IMR-90 (cell line): Measurements from ENCODE around the gene AQP6. TPM values are rescaled to one million over a fixed set of nuclear protein-coding genes. Genes with fewer than 3 reads are reported as not detected.

Experiments
- ATAC-seq: fragments of 200-7000 bp; cut with Tn5 transposase; 2 replicates; pipeline ENCODE4 v1.9.1; 2020; ENCODE audit warnings: low read depth, mild to moderate bottlenecking, moderate library complexity
- BruUV-seq: library from RNA; stranded (reverse); fragments of 400-500 nt; replicated peaks from 2 replicates; lab custom pipeline; 2021; lab: Mats Ljungman, UMichigan
- CTCF ChIA-PET: fragments of 300-600 bp; formaldehyde crosslinking; extraction: SDS; loops from one replicate; lab custom pipeline; 2021; ENCODE audit warnings: antibody characterized with exemption; lab: Yijun Ruan, JAX
- POLR2A ChIA-PET: fragments of 300-600 bp; sonication (Branson Sonifier 250); formaldehyde crosslinking; loops from one replicate; lab custom pipeline; 2022; ENCODE audit warnings: antibody characterized with exemption; ENCODE audit not compliant: unreplicated experiment; lab: Charles Lee
- DNase-seq: peaks from one replicate; pipeline ENCODE4 v3.0.0; 2013
- H2AFZ ChIP-seq: replicated peaks from 2 replicates; pipeline ENCODE3; 2013; ENCODE audit warnings: low read length, mild to moderate bottlenecking; ENCODE audit not compliant: poor library complexity
- H2AK5ac ChIP-seq: 2 replicates; pipeline ENCODE4 v1.6.1; 2013; ENCODE audit warnings: low read depth, low read length, inconsistent platforms
- H2AK9ac ChIP-seq: replicated peaks from 2 replicates; pipeline ENCODE3; 2013; ENCODE audit warnings: mild to moderate bottlenecking, low read depth, low read length, moderate library complexity; ENCODE audit not compliant: poor library complexity
- H2BK120ac ChIP-seq: 2 replicates; pipeline ENCODE4 v1.6.1; 2013; ENCODE audit warnings: low read depth, low read length, inconsistent platforms
- H2BK15ac ChIP-seq: 3 replicates; pipeline ENCODE4 v1.6.1; 2013; ENCODE audit warnings: low read depth, low read length, inconsistent platforms
- H2BK20ac ChIP-seq: 2 replicates; pipeline ENCODE4 v1.6.1; 2013; ENCODE audit warnings: low read depth, mild to moderate bottlenecking, inconsistent platforms, low read length, moderate library complexity
- H2BK5ac ChIP-seq: 2 replicates; pipeline ENCODE4 v1.6.1; 2013; ENCODE audit warnings: mild to moderate bottlenecking, low read depth, low read length, inconsistent platforms; ENCODE audit not compliant: poor library complexity, severe bottlenecking
- H3K14ac ChIP-seq: replicated peaks from 2 replicates; pipeline ENCODE4 v1.6.1; 2013; ENCODE audit warnings: low read depth, low read length, inconsistent platforms
- H3K18ac ChIP-seq: 2 replicates; pipeline ENCODE4 v1.6.1; 2013; ENCODE audit warnings: low read depth, low read length, control low read depth
- H3K23ac ChIP-seq: 2 replicates; pipeline ENCODE4 v1.6.1; 2013; ENCODE audit warnings: low read depth, low read length, inconsistent platforms
- H3K27ac ChIP-seq: 2 replicates; pipeline ENCODE4 v1.5.1; 2013; ENCODE audit warnings: mild to moderate bottlenecking, control low read depth, low read length; ENCODE audit not compliant: insufficient read depth
- H3K27me3 ChIP-seq: 2 replicates; pipeline ENCODE4 v1.6.1; 2013; ENCODE audit warnings: low read length; ENCODE audit not compliant: control insufficient read depth, insufficient read depth
- H3K36me3 ChIP-seq: 2 replicates; pipeline ENCODE4 v1.6.1; 2013; ENCODE audit warnings: low read length, mixed read lengths; ENCODE audit not compliant: control insufficient read depth, insufficient read depth
- H3K4ac ChIP-seq: 2 replicates; pipeline ENCODE4 v1.6.1; 2013; ENCODE audit warnings: low read depth, low read length, inconsistent platforms
- H3K4me1 ChIP-seq: 2 replicates; pipeline ENCODE4 v1.6.1; 2013; ENCODE audit warnings: low read length, mixed read lengths; ENCODE audit not compliant: control insufficient read depth, insufficient read depth
- H3K4me2 ChIP-seq: 2 replicates; pipeline ENCODE4 v1.6.1; 2013; ENCODE audit warnings: low read depth, mild to moderate bottlenecking, control low read depth, low read length, moderate library complexity
- H3K4me3 ChIP-seq: 2 replicates; pipeline ENCODE4 v1.5.1; 2013; ENCODE audit warnings: low read depth, mild to moderate bottlenecking, control low read depth, low read length, moderate library complexity; ENCODE audit not compliant: insufficient read depth
- H3K56ac ChIP-seq: 2 replicates; pipeline ENCODE4 v1.6.1; 2013; ENCODE audit warnings: low read length, inconsistent platforms; ENCODE audit not compliant: insufficient read depth; ENCODE audit errors: extremely low read depth
- H3K79me1 ChIP-seq, 2 experiments: 2 replicates each; pipeline ENCODE4 v1.6.1; 2013; ENCODE audit warnings: low read length in 2 of 2, inconsistent platforms in 1 of 2, low read depth in 1 of 2
- H3K9ac ChIP-seq: 2 replicates; pipeline ENCODE4 v1.6.1; 2013; ENCODE audit warnings: low read depth, low read length, control low read depth
- H3K9me1 ChIP-seq: 2 replicates; pipeline ENCODE4 v1.6.1; 2013; ENCODE audit warnings: low read length, inconsistent platforms; ENCODE audit not compliant: insufficient read depth
- H3K9me3 ChIP-seq: 2 replicates; pipeline ENCODE4 v1.6.1; 2013; ENCODE audit warnings: low read length; ENCODE audit not compliant: control insufficient read depth, insufficient read depth
- H4K20me1 ChIP-seq: 2 replicates; pipeline ENCODE4 v1.6.1; 2013; ENCODE audit warnings: low read length, inconsistent platforms; ENCODE audit not compliant: insufficient read depth
- H4K5ac ChIP-seq: 2 replicates; pipeline ENCODE4 v1.6.1; 2013; ENCODE audit warnings: mild to moderate bottlenecking, low read depth, low read length, control low read depth
- H4K8ac ChIP-seq, 2 experiments: 2 replicates each; pipeline ENCODE4 v1.6.1; 2013; ENCODE audit warnings: low read depth in 2 of 2, low read length in 2 of 2, control low read depth in 1 of 2, inconsistent platforms in 1 of 2
- H4K91ac ChIP-seq: 2 replicates; pipeline ENCODE4 v1.6.1; 2013; ENCODE audit warnings: low read depth, low read length, inconsistent platforms; ENCODE audit not compliant: insufficient read depth
- CHD1 ChIP-seq: IDR thresholded peaks from 2 replicates; pipeline ENCODE4 v1.6.1; 2012; ENCODE audit warnings: low read depth, low read length, improper control_type of control experiment
- CTCF ChIP-seq: conservative IDR thresholded peaks from 2 replicates; pipeline ENCODE4 v1.5.1; 2012; ENCODE audit warnings: mild to moderate bottlenecking, low read depth, low read length, improper control_type of control experiment
- FOS ChIP-seq: fragments of 150-350 bp; IDR thresholded peaks from 2 replicates; pipeline ENCODE4 v1.6.1; 2016; ENCODE audit warnings: low read depth, low read length
- MAFK ChIP-seq: IDR thresholded peaks from 2 replicates; pipeline ENCODE4 v1.6.1; 2012; ENCODE audit warnings: low read depth, low read length, improper control_type of control experiment
- MAZ ChIP-seq: IDR thresholded peaks from 2 replicates; pipeline ENCODE4 v1.6.1; 2012; ENCODE audit warnings: low read depth, mild to moderate bottlenecking, low read length, improper control_type of control experiment, moderate library complexity, borderline replicate concordance
- MXI1 ChIP-seq: IDR thresholded peaks from 2 replicates; pipeline ENCODE4 v1.6.1; 2012; ENCODE audit warnings: low read depth, mild to moderate bottlenecking, low read length, moderate library complexity, borderline replicate concordance
- NFE2L2 ChIP-seq: fragments of 150-350 bp; IDR thresholded peaks from 2 replicates; pipeline ENCODE4 v1.6.1; 2016; ENCODE audit warnings: low read depth, mild to moderate bottlenecking, low read length
- RAD21 ChIP-seq: IDR thresholded peaks from 2 replicates; pipeline ENCODE4 v1.6.1; 2012; ENCODE audit warnings: low read length, improper control_type of control experiment
- RCOR1 ChIP-seq: IDR thresholded peaks from 2 replicates; pipeline ENCODE4 v1.6.1; 2012; ENCODE audit warnings: mild to moderate bottlenecking, low read length, improper control_type of control experiment; ENCODE audit not compliant: insufficient replicate concordance
- SMC3 ChIP-seq: fragments of 150-350 bp; IDR thresholded peaks from 2 replicates; pipeline ENCODE4 v1.6.1; 2016; ENCODE audit warnings: low read depth, mild to moderate bottlenecking, antibody characterized with exemption, low read length, moderate library complexity
- USF2 ChIP-seq: fragments of 150-350 bp; IDR thresholded peaks from 2 replicates; pipeline ENCODE4 v1.6.1; 2017; ENCODE audit warnings: mild to moderate bottlenecking, antibody characterized with exemption, low read length, low read depth
- WGBS, 2 experiments: methylation state at CpG; one replicate each; pipeline versions ENCODE4 v1.1.5 to v1.1.7; 2013; ENCODE audit warnings: missing lambda C conversion rate in 2 of 2; ENCODE audit not compliant: insufficient read length in 1 of 2; ENCODE audit errors: extremely low coverage in 2 of 2; 5-methylcytosine and 5-hydroxymethylcytosine counted together
- dilution Hi-C: fragments of 300-500 bp; cut with HindIII; formaldehyde crosslinking; loops from one replicate; pipeline ENCODE4 v1.14.3; 2018; ENCODE audit warnings: low sequenced_read_pairs; ENCODE audit not compliant: unreplicated experiment
- in situ Hi-C: fragments of 300-500 bp; cut with MboI; formaldehyde crosslinking; loops from 3 replicates; pipeline ENCODE4 v1.14.3; 2019; ENCODE audit warnings: low sequenced_read_pairs, inconsistent platforms, mixed read lengths
- intact Hi-C: fragments of 100-400 bp; cut with micrococcal nuclease; formaldehyde crosslinking; loops from 2 replicates; pipeline ENCODE4 v1.10.0; 2022
- polyA plus RNA-seq, 3 experiments: library from polyadenylated mRNA; depleted of rRNA; stranded (reverse); fragments of >200 nt; gene quantifications; 2 replicates each; pipeline ENCODE4 v1.2.3, GENCODE V29; 2012; ENCODE audit warnings: low replicate concordance in 1 of 3
- total RNA-seq: library from RNA; depleted of rRNA; stranded (reverse); fragments of >200 nt; gene quantifications from 2 replicates; pipeline ENCODE4 v1.2.3, GENCODE V29; 2012

The AQP6 gene
- total and polyA plus RNA-seq, 2 of the 4 experiments (the other 2 are of a cell fraction): not detected

- Histone ChIP-seq H4K8ac (no peak overlapping the region), H3K27ac (no peak overlapping the region), H3K18ac (no peak overlapping the region), H3K14ac (no peak overlapping the region), H2BK120ac (no peak overlapping the region), H4K20me1 (no peaks in the 10 kb centered on the region), H2AK9ac (no peak overlapping the region), H3K79me1 (no peaks in the 10 kb centered on the region), H3K23ac (no peak overlapping the region), H3K56ac (no peak overlapping the region), H2BK20ac (no peak overlapping the region), H2BK15ac (no peak overlapping the region), H3K4me3 (no peak overlapping the region), H3K4me2 (no peak overlapping the region), H2BK5ac (no peak overlapping the region), H3K4ac (no peak overlapping the region), H2AK5ac (no peak overlapping the region), H2AFZ (no peak overlapping the region), H4K5ac (no peak overlapping the region), H3K9me1 (no peaks in the 10 kb centered on the region), H3K27me3 (peaks cover 49% of the 10 kb centered on the region), H3K9me3 (no peaks in the 10 kb centered on the region), H4K91ac (no peak overlapping the region), H3K4me1 (no peaks in the 10 kb centered on the region), H3K9ac (no peak overlapping the region), H3K36me3 (no peaks in the 10 kb centered on the region)
- in situ Hi-C loops: loop anchor here (5.0 to 10.0 kb wide), 2 partner anchors 85 to 203 kb away; partner anchors contain the start of gene ASIC1
- ATAC-seq: no peak
- intact Hi-C loops: no loop called here
- no CpG with 5 or more reads among the region's 9 CpGs for WGBS, 2 experiments
- DNase-seq: no peak
- dilution Hi-C loops: no loop called here
- no TSS peak for BruUV-seq
- ChIA-PET CTCF (interaction anchor here (1.0 kb wide), 1 partner anchor 98 kb away, joined by 3 read pairs; no protein-coding TSS in a partner anchor), POLR2A (no interaction called here)
- TF ChIP-seq MAZ (no peak), USF2 (no peak), MAFK (no peak), RCOR1 (no peak), CHD1 (no peak), MXI1 (no peak), CTCF (no peak), NFE2L2 (no peak), FOS (no peak), RAD21 (no peak), SMC3 (no peak)
Observed at GRCh38 chr12:49972129-49972528, 618 bp upstream of the AQP6 start.
